Astrocyte of the hippocampus (primary cell): ENCODE results near the gene RC3H2.
A peak's percentile ranks its signal among the peaks of the same experiment; 100 is the strongest.

ENCODE experiments used
- DNase-seq: peaks from one replicate; pipeline ENCODE4 v3.0.0; 2011; ENCODE audit warnings: low read depth, low spot score

RC3H2 gene, protein sequence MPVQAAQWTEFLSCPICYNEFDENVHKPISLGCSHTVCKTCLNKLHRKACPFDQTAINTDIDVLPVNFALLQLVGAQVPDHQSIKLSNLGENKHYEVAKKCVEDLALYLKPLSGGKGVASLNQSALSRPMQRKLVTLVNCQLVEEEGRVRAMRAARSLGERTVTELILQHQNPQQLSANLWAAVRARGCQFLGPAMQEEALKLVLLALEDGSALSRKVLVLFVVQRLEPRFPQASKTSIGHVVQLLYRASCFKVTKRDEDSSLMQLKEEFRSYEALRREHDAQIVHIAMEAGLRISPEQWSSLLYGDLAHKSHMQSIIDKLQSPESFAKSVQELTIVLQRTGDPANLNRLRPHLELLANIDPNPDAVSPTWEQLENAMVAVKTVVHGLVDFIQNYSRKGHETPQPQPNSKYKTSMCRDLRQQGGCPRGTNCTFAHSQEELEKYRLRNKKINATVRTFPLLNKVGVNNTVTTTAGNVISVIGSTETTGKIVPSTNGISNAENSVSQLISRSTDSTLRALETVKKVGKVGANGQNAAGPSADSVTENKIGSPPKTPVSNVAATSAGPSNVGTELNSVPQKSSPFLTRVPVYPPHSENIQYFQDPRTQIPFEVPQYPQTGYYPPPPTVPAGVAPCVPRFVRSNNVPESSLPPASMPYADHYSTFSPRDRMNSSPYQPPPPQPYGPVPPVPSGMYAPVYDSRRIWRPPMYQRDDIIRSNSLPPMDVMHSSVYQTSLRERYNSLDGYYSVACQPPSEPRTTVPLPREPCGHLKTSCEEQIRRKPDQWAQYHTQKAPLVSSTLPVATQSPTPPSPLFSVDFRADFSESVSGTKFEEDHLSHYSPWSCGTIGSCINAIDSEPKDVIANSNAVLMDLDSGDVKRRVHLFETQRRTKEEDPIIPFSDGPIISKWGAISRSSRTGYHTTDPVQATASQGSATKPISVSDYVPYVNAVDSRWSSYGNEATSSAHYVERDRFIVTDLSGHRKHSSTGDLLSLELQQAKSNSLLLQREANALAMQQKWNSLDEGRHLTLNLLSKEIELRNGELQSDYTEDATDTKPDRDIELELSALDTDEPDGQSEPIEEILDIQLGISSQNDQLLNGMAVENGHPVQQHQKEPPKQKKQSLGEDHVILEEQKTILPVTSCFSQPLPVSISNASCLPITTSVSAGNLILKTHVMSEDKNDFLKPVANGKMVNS

DNA sequence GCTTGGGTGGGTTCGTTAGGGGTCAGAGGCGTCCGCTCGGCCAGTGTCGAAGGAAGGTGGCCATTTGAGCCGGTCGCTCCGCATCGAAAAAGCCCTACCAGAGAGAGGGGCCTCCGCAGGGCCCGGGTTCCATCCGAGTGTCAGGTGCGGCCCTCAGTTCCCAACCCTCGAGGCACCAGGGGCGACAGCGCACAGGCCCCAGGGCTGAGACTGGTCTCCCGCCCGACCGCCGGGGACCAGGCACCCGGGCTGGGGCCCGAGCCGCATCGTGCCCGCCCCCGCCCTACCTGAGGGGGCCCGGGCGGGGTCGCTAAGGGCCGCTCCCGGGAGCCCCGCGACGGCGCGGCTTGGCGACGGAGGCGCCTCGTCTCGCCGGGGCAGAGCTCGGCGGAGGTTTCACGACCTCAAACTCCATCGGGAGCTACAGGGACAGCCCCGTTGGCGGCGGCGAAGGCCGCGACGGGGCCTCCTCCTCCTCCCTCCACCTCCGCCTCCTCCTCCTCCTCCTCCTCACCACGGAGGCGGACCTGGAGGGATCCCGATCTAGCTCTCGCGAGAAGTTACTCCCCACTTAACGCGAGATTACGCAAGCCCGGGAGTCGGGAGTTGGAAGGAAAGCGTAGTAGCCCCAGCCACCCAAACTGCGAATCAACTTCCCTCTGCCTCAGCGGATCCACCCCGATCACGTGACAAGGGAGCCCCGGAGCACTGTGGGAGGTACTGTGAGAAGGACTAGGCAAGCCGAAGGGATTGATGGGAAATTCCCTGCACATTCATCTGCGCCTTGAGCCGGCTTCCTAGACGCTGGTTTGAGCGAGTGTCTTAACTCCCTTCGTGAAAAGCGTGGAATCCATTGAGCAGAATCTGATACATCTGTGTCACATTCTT, at the start of gene RC3H2:
Gene RC3H2, minus strand, starts transcription at position 537 of the 888 bp plus-strand sequence. CDS start 7,850 bp downstream, outside the sequence.
- DNase-seq = peak; percentile 100

DNA sequence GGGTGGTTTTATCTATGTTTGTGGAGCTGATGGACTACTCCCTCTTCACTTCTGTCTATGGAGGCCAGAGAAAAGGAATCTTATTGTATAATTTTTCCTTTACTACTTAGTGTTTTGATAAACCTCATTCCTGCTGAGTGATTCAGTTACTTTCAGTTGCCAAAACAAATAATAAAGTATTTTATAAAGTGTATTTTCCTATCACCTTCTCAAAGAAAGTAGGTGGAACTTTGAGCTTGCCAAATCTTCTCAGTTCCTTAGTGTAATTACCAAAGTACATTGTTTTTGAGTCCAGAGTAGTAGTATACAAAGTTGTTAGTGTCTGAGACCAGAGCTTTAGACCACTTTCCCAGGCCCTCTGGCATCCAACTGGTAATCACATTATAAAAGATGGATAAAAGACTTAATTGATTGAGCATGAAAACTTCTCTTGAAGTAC, 49.1 kb upstream of the RC3H2 start:
- peak; percentile 60 for DNase-seq

- DNase-seq = no peak
These were observed 45.9 kb upstream of the RC3H2 start for GRCh38 chr9:122951056-122951455.

DNA sequence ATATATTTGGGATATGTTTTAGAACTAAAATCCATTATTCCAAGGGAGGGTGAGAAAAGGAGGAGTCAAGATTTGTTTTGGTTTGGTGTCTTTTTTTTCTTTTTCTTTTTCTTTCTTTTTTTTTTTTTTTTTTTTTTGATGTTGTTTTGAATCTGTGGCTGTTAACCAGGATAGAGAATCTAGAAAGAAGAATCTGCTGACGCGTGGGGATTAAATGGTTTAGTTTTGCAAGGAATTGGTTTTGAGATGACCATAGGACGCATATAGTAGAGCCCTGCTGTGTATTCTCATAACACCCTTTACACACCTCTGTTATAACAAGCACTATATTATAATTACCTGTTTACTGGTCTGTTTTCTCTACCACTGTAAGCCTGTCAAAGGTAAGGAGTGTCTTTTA, 45.1 kb upstream of the RC3H2 start:
- no peak for DNase-seq

DNA sequence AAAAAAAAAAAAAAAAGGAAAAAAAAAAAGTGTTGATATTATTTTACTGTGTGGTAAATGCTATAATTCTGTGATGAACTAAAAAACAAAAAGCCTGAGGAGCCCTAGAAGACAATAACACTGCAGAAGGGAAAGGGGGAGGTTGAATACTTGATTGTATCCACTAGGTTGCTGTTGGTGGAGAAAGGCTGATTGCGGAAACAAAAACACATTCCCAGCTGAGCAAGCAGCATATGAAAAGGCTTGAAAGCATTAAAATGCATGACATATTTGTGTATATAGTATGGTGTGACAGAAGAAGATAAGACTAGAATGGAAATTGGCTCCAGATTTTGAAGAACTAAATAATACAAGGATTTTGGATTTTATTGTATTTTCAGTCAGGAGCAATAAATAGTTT, 44.5 kb upstream of the RC3H2 start:
- peak; percentile 7 for DNase-seq

DNA sequence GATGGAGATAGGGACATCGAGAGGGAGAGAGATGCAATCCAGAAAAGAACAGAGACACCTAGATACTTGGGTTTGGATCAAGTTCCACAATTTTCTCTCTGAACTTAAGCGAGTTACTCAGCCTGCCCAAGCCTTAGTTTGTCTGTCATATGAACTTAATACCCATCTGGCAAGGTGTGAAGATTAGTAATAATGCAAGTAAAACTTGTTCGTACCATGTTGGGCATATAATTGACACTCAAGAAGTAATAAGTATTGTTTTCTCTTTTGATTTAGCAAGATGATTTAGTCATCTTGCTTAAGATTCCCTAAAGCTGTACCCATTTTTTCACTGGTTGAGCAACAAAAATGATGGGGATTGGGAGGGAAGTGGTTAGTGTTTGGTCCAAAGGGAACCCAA, 43.2 kb upstream of the RC3H2 start:
- no peak for DNase-seq

- no peak for DNase-seq
These were observed 41.4 kb upstream of the RC3H2 start for GRCh38 chr9:122946461-122947005.

GRCh38 chr9:122944960-122945888, 40.1 kb upstream of the RC3H2 start:
- no peak for DNase-seq

GRCh38 chr9:122941582-122942234, 36.5 kb upstream of the RC3H2 start:
- peak; percentile 70 for DNase-seq

DNA sequence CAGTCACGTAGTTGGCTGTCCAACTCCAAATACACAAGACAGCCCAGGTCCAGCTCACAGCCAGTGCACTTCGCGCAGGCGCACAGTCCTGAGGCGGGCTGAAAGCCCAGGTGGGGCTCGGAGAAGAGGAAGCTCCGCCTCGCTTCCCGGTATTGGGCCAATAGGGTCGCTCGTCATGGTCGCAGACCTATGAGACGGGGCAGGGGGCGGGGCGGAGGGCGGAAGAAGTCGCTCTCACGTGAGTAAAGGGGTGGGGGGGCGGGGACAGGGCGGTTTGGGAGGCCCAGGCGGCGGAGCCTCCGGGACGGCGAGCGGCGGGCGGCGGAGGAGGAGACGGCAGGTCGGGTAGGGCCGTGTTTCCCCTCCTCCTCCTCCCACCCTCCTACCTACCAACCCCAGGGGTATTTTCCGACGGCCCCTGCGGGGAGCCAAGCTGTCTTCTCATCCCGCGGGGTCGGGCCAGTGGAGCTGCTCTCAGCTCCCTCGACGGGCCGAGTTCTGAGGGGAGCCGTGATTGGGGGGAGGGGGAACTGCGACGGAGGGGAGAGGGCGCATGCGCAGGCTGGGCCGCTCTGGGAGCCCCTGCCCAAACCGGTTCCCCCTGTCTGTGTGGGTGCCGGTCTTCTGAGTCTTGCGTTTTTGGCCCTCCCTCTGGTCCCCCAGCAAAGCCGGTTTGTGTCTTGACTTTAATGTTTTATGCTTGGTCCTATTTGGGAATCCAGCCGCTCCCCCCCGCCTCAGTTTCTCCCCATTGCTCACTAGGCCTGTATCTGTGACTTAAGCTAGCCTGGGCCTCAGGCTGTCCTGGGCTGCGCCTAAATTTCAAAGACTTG, 35.8 kb upstream of the RC3H2 start, which contains the start of gene RABGAP1:
Gene RABGAP1, plus strand, starts transcription at position 272 of the 833 bp plus-strand sequence. CDS start 16,040 bp downstream, outside the sequence.
- peak; percentile 99 for DNase-seq

DNA sequence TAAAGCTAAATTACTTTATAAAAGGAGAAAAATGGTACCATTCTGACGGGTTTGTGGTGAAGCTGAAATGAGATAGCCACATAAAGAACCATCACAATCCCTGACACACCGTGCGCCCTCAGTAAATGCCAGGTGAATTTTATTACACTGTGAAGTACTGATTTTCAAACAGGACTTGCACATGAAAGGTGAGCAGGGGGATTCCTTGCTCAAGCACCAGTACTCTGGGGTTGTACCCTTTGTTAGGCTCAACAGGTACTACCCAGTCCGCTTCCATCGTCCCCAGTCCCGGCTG, 35.2 kb upstream of the RC3H2 start:
- DNase-seq = no peak

DNA sequence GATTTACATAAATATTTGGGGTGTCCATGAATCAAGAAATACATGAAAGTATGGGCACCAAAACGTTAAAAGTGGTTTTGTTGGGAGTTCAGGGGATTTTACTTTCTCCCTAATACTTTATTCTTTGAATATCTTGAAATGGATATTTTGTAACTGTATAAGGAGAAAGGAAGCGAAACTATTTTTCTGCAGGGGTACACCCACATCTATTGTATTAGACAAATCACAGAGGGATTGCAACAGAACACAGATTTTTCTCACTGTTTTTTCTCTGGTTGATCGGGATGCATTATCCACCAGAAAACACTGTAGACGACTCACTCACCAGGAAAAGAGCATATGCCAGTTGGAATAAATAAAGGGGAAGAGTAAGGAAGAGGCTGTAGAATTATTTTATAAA, 34.4 kb upstream of the RC3H2 start:
- DNase-seq = no peak

DNA sequence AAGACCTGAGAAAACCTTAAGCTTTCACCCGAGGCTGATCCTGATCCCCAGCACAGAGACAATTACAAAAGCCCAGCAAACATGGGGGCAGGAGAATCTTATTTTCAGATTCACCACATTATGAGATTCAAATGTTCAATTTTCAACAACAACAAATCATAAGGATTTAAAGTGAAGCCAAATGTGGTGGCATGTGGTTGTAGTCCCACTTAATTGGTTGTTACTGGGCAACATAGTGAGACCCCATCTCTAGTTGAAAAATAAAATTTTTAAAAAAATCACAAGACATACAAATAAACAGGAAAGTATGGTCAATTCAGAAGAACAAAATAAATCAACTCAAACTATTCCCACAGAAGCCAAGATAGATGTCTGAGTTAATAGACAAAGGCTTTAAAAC, 31.7 kb upstream of the RC3H2 start:
- DNase-seq = no peak

DNA sequence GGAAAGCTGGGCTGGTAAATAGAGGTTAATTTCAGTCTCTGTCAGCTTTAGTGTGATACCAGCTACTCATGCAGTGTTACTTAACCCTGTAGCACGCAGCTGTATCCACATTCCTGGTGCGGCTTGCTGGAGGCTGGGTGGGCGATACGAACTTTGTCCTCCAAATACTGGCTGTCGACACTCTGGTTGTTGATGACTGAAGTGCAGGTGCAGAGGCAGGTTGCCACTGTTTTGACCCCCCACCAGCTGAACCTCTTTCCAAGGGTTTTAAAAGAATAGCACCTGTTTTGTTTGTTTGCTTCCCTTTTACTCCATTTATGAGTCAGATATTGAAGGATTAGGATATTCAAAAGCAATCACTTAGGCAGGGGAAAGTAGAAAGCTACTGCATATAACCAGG, 31.3 kb upstream of the RC3H2 start:
- no peak for DNase-seq

DNA sequence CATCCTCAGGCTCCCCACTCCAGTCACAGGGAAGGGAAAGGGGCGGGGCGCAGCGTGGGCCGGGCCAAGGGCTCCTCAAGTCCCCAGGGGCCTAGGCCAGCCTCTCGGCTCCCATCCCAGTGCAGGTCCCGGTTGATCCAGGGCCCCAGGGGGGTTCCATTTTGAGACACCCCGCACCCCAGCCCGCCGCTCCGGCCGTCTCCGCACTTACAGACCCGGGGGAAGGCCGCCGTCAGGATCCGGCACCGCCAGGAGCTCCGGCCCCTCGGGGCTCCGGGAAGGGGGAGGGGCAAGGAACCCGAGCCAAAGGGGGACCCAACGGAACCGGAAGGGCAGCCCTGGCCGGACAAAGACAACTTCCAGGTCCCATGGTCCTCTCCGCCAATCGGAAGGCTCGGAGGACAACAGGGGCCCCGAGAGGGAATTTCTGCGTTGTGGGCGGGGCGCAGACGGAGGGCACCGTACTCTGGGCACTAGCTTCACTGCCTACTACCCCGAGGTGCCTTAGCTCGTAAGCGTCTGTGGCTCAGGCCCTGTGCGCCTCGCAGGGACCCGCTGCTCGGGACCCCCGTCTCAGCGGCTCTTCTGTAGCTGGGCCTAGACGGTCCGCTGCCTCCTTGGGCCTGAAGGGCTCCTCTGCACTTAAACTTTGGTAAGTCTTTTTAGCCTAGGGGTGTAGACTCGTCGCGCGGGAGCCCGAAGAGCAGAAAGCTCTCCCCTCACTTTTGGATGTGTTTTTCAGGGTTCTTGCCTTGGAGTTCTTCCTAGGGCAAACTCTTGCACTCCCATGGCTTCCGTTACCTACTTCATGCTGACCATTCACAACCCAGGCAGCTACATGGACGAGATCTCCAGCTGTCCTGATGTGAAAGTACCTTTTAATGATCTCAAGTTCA, 26.3 kb upstream of the RC3H2 start, which contains the start of gene ZBTB26:
Gene ZBTB26, minus strand, starts transcription at position 287 of the 896 bp plus-strand sequence. CDS start 11,578 bp downstream, outside the sequence.
- DNase-seq = peak; percentile 97

- no peak for DNase-seq
These were observed 25.5 kb upstream of the RC3H2 start for GRCh38 chr9:122930541-122931225.
